Activated B cell treated with CpG ODN at 0.5 μM for 24 hours (primary cell): ENCODE data around the gene AGO1. TPM values are rescaled to one million over a fixed set of nuclear protein-coding genes. Genes with fewer than 3 reads are reported as not detected.
"Not testable (repeated sequence)": the region's sequence is repeated elsewhere in the genome, so short reads cannot be mapped to it uniquely, and the experiment has no call there.

Experiments
- ATAC-seq: fragments of 200-7000 bp; cut with Tn5 transposase; one replicate; pipeline ENCODE4 v1.10.0; 2021; ENCODE audit warnings: low read depth, mild to moderate bottlenecking, moderate library complexity
- CTCF ChIA-PET: fragments of 350-600 bp; sonication (Branson Sonifier 250); formaldehyde crosslinking; loops from one replicate; lab custom pipeline; 2021; ENCODE audit warnings: antibody characterized with exemption; lab: Charles Lee
- POLR2A ChIA-PET: fragments of 350-600 bp; sonication (Branson Sonifier 250); formaldehyde crosslinking; loops from one replicate; lab custom pipeline; 2021; ENCODE audit warnings: antibody characterized with exemption; lab: Charles Lee
- DNase-seq: peaks from one replicate; pipeline ENCODE4 v3.0.0; 2022
- H3K27ac Mint-ChIP-seq: one replicate; pipeline ENCODE4 v1.8.0; 2020; ENCODE audit warnings: mixed read lengths
- H3K27me3 Mint-ChIP-seq: one replicate; pipeline ENCODE4 v1.8.0; 2021; ENCODE audit warnings: mixed read lengths
- H3K36me3 Mint-ChIP-seq: one replicate; pipeline ENCODE4 v1.8.0; 2021; ENCODE audit warnings: low read depth, mixed read lengths
- H3K4me1 Mint-ChIP-seq: one replicate; pipeline ENCODE4 v1.8.0; 2021; ENCODE audit warnings: mixed read lengths
- H3K4me3 Mint-ChIP-seq: one replicate; pipeline ENCODE4 v1.8.0; 2020; ENCODE audit warnings: mild to moderate bottlenecking, mixed read lengths
- H3K9me3 Mint-ChIP-seq: one replicate; pipeline ENCODE4 v1.8.0; 2020; ENCODE audit warnings: mixed read lengths
- intact Hi-C: fragments of 100-400 bp; cut with micrococcal nuclease; formaldehyde crosslinking; loops from one replicate; pipeline ENCODE4 v1.15.1; 2024
- total RNA-seq: library from RNA; stranded (reverse); gene quantifications from 2 replicates; pipeline ENCODE4 v1.2.3, GENCODE V29; 2022
- TF ChIP-seq, protein P1 (sequence below): fragments of 200-600 bp; IDR thresholded peaks from one replicate; pipeline ENCODE4 v1.8.0; 2022; ENCODE audit warnings: antibody characterized with exemption, mild to moderate bottlenecking

The AGO1 gene
- total RNA-seq, 1 donor from 2014 or later = 34.3 TPM

DNA sequence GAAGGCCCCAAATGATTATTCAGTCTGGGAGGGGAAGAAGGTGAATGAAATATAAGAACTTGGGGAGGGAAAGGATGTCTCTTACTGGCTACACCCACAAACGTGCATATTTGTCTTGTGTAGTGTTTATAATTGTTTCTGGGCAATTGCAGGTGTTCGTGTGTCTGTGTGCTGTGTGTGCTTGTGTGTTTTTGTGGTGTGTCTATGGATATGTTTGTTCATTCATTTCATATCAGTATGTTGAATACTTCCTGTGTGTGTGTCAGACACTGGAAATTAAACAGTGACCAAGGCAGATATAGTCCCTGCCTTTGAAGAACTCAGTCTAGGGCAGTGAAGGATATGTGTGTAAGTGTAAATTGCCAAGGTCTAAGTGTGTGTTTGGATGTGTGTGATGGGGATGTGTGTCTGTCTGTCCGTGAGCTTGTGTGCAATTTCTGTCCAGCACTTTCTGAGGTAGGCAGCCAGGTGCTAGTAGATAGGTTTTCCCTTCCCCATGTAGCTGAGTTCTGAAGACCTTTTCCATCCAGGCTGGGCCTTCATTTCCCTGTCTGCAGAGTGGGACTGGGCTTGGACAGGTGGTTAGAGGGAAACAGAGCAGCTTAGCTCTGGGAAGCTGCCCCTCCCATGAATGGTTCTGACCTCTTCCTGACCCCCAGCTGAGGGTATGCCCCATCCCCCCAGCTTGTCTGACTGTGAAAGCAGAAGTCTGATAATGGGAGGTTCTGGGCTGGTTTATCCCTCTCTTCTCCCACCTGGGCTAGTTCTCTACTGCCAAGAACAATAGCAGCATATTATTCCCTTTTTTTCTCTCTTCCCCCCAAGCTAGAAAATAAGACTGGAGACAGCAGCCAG, 3.8 kb downstream of the AGO1 start:
- TF ChIP-seq, protein P1, sequence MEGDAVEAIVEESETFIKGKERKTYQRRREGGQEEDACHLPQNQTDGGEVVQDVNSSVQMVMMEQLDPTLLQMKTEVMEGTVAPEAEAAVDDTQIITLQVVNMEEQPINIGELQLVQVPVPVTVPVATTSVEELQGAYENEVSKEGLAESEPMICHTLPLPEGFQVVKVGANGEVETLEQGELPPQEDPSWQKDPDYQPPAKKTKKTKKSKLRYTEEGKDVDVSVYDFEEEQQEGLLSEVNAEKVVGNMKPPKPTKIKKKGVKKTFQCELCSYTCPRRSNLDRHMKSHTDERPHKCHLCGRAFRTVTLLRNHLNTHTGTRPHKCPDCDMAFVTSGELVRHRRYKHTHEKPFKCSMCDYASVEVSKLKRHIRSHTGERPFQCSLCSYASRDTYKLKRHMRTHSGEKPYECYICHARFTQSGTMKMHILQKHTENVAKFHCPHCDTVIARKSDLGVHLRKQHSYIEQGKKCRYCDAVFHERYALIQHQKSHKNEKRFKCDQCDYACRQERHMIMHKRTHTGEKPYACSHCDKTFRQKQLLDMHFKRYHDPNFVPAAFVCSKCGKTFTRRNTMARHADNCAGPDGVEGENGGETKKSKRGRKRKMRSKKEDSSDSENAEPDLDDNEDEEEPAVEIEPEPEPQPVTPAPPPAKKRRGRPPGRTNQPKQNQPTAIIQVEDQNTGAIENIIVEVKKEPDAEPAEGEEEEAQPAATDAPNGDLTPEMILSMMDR = no peak
- H3K9me3 Mint-ChIP-seq = no peaks in the 10 kb centered on the region
- intact Hi-C loops = loop anchor here (10.0 kb wide), 1 partner anchor 418 kb away; the partner anchor contains the start of gene SH3D21
- H3K4me3 Mint-ChIP-seq = peak overlapping the region; percentile 8
- peak overlapping the region; percentile 67 for H3K27ac Mint-ChIP-seq
- DNase-seq (peak; percentile 20), ATAC-seq (no peak)
- CTCF ChIA-PET = no interaction called here
- H3K27me3 Mint-ChIP-seq = no peaks in the 10 kb centered on the region
- POLR2A ChIA-PET = interaction anchor here (0.6 to 2.0 kb wide), 4 partner anchors 16 to 337 kb away, joined by 3 to 13 read pairs (median 4); partner anchors contain the start of genes AGO3 and THRAP3
- peaks cover 28% of the 10 kb centered on the region for H3K36me3 Mint-ChIP-seq
- H3K4me1 Mint-ChIP-seq = peaks cover 56% of the 10 kb centered on the region

DNA sequence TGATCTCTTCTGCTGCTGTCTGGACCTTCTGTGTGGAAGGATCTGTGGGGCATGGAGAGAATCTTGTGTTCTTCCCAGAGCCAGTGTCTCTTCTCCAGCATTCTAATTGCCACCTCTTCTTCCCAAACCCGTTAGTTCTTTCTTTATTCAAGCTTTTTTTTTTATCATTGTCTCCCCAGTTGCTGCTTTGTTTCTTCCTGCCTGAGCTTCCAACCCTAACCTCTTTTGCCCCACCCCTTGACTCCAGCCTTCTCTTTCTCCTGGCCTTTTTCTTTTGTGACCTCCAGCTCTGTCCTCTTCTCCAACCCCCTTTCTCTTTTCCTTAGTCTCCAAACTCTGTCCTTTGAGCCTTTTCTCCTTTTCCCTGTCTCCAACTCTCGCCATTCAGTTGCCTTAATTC, 4.5 kb downstream of the AGO1 start:
- intact Hi-C loops = loop anchor here (10.0 kb wide), 1 partner anchor 417 kb away; the partner anchor contains the start of gene SH3D21
- Mint-ChIP-seq H3K27ac (peak overlapping the region; percentile 67), H3K4me3 (no peak overlapping the region), H3K4me1 (peaks cover 54% of the 10 kb centered on the region), H3K27me3 (no peaks in the 10 kb centered on the region), H3K36me3 (peaks cover 35% of the 10 kb centered on the region), H3K9me3 (no peaks in the 10 kb centered on the region)
- no peak for DNase-seq
- TF ChIP-seq, protein P1 = no peak
- POLR2A ChIA-PET = interaction anchor here (1.2 to 2.0 kb wide), 3 partner anchors 43 to 336 kb away, joined by 3 to 13 read pairs (median 3); partner anchors contain the start of genes AGO3 and THRAP3
- CTCF ChIA-PET = no interaction called here
- ATAC-seq = no peak

DNA sequence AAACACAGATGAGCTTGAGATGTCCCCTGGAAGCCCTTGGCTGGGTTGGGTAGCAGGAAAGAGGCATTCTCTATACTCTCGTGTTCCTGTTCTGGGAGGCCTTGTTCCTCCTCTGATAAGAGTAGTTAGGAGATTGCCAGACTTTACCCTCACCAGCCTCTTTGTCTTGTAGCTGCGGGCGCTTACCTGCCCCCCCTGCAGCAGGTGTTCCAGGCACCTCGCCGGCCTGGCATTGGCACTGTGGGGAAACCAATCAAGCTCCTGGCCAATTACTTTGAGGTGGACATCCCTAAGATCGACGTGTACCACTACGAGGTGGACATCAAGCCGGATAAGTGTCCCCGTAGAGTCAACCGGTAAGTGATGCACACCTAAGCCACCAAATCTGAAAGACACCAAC, 5.2 kb downstream of the AGO1 start:
- peaks cover 57% of the 10 kb centered on the region for H3K4me1 Mint-ChIP-seq
- peaks cover 40% of the 10 kb centered on the region for H3K36me3 Mint-ChIP-seq
- DNase-seq = no peak
- ATAC-seq = no peak
- TF ChIP-seq, protein P1 = no peak
- ChIA-PET POLR2A (no interaction called here), CTCF (no interaction called here)
- H3K27me3 Mint-ChIP-seq = no peaks in the 10 kb centered on the region
- intact Hi-C loops = loop anchor here (10.0 kb wide), 1 partner anchor 417 kb away; the partner anchor contains the start of gene SH3D21
- H3K27ac Mint-ChIP-seq = no peak overlapping the region
- no peak overlapping the region for H3K4me3 Mint-ChIP-seq
- H3K9me3 Mint-ChIP-seq = no peaks in the 10 kb centered on the region

DNA sequence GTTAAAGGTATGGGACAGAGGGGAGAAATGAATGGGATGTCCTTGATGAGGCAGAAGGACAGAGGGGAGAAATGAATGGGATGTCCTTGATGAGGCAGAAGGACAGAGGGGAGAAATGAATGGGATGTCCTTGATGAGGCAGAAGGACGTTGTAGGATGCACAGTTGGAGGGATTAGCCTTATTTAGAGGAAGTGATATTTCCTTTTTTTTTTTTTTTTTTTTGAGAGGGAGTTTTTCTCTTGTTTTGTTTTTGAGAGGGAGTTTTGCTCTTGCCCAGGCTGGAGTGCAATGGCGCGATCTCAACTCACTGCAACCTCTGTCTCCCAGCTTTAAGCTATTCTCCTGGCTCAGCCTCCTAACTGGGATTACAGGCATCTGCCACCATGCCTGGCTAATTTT, 6.0 kb downstream of the AGO1 start:
- DNase-seq, CTCF ChIA-PET, POLR2A ChIA-PET, H3K27me3 Mint-ChIP-seq, H3K4me3 Mint-ChIP-seq, ATAC-seq, H3K27ac Mint-ChIP-seq, H3K9me3 Mint-ChIP-seq: not testable (repeated sequence)
- Mint-ChIP-seq H3K4me1 (peaks cover 60% of the 10 kb centered on the region), H3K36me3 (peaks cover 42% of the 10 kb centered on the region)
- intact Hi-C loops = loop anchor here (10.0 kb wide), 1 partner anchor 416 kb away; the partner anchor contains the start of gene SH3D21

DNA sequence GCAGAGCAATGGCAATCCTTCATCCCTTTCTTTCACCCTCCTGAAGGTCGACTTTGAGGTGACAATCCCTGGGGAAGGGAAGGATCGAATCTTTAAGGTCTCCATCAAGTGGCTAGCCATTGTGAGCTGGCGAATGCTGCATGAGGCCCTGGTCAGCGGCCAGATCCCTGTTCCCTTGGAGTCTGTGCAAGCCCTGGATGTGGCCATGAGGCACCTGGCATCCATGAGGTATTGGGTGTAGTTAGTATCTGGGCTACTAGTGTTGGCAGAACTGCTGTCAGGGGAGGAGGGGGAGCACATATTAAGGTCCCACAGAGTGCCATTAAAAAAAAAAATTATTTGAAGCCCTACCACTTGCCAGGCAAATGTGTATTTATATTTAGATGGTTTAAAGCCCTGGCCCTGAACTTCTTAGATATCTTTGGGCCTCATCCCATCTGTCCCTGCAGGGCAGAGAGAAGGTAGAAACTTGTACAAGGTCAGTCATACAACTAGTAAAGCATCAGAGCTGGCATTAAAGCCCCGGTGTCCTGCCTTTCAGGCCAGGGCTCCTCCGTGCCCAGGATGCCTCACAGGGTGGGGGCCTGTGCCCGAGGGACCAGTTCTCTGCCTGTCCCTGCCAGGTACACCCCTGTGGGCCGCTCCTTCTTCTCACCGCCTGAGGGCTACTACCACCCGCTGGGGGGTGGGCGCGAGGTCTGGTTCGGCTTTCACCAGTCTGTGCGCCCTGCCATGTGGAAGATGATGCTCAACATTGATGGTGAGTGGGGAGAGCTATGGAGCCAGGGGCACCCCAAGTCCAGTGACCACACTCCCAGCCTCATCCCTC, 10.3 kb downstream of the AGO1 start:
- Mint-ChIP-seq H3K4me1 (peaks cover 40% of the 10 kb centered on the region), H3K27ac (peak overlapping the region; percentile 92), H3K4me3 (no peak overlapping the region), H3K36me3 (peaks cover 65% of the 10 kb centered on the region), H3K27me3 (no peaks in the 10 kb centered on the region), H3K9me3 (no peaks in the 10 kb centered on the region)
- POLR2A ChIA-PET = interaction anchor here (2.8 kb wide), 1 partner anchor 10 kb away, joined by 20 read pairs; the partner anchor contains the start of gene AGO1
- CTCF ChIA-PET = interaction anchor here (0.8 to 0.9 kb wide), 2 partner anchors 10 to 12 kb away, joined by 3 to 4 read pairs; partner anchors contain the start of gene AGO1
- intact Hi-C loops = no loop called here
- ATAC-seq (no peak), DNase-seq (peak; percentile 19)
- TF ChIP-seq, protein P1 = no peak
